K562 (cell line): Measurements from ENCODE around the gene FASTK. TPM values are rescaled to one million over a fixed set of nuclear protein-coding genes. Genes with fewer than 3 reads are reported as not detected.

Experiments used
- CC2D1A ChIP-seq: fragments of 450-650 bp; IDR thresholded peaks from 2 replicates; pipeline ENCODE4 v1.6.1; 2017; ENCODE audit warnings: mild to moderate bottlenecking
- FIP1L1 ChIP-seq: fragments of 200-400 bp; formaldehyde crosslinking; IDR thresholded peaks from 2 replicates; pipeline ENCODE4 v1.6.1; 2018; ENCODE audit warnings: mild to moderate bottlenecking, low read depth, low read length; ENCODE audit not compliant: poor library complexity, severe bottlenecking
- FOXA3 ChIP-seq, 2 experiments: fragments of 450-650 bp in 1 of 2; sonication (generic) in 1 of 2; formaldehyde crosslinking; IDR thresholded peaks in 1 of 2; conservative IDR thresholded peaks in 1 of 2; 2 replicates each; pipeline versions ENCODE4 v1.4.0 to v1.8.0; 2020 to 2022; ENCODE audit warnings: mild to moderate bottlenecking in 2 of 2, missing genetic modification reagents in 1 of 2
- HDAC8 ChIP-seq: fragments of 450-650 bp; IDR thresholded peaks from 2 replicates; pipeline ENCODE4 v1.6.1; 2016; ENCODE audit warnings: mild to moderate bottlenecking, missing genetic modification characterization, moderate library complexity, missing compliant biosample characterization
- HDGF ChIP-seq: fragments of 450-650 bp; IDR thresholded peaks from 2 replicates; pipeline ENCODE4 v1.6.1; 2016
- RFX5 ChIP-seq: IDR thresholded peaks from 2 replicates; pipeline ENCODE4 v1.6.1; 2011; ENCODE audit warnings: low read depth, mild to moderate bottlenecking, improper control_type of control experiment, low read length
- RFX7 ChIP-seq: fragments of 250-450 bp; sonication (Bioruptor Pico); IDR thresholded peaks from 2 replicates; pipeline ENCODE4 v1.5.1; 2021; ENCODE audit warnings: mild to moderate bottlenecking
- STAG1 ChIP-seq: sonication (generic); formaldehyde crosslinking; IDR thresholded peaks from 2 replicates; pipeline ENCODE4 v1.5.0; 2020; ENCODE audit warnings: missing genetic modification reagents, borderline replicate concordance
- ZBTB7A ChIP-seq: IDR thresholded peaks from 2 replicates; pipeline ENCODE4 v1.6.1; 2011; ENCODE audit warnings: low read depth, mild to moderate bottlenecking, low read length, moderate library complexity, borderline replicate concordance; ENCODE audit not compliant: control insufficient read depth
- ZNF217 ChIP-seq: sonication (generic); formaldehyde crosslinking; IDR thresholded peaks from 2 replicates; pipeline ENCODE4 v1.8.0; 2022; ENCODE audit warnings: mild to moderate bottlenecking, missing genetic modification reagents
- polyA plus RNA-seq, 8 experiments: library from polyadenylated mRNA; depleted of rRNA in 4 of 8; stranded (reverse) in 5 of 8; unstranded in 3 of 8; fragments of >200 nt; fragmentation: Nextera tagmentation in 2 of 8; fragmentation: Illumina TruSeq in 1 of 8; extraction: Ambion mirVana in 2 of 8; extraction: Trizol in 1 of 8; gene quantifications; 2 replicates each; pipeline versions ENCODE4 v1.2.1 to v1.2.3, GENCODE V29; 2011 to 2014; ENCODE audit warnings: inconsistent platforms in 1 of 8, missing spikeins in 1 of 8
- total RNA-seq, 7 experiments: library from RNA; depleted of rRNA in 6 of 7; stranded (reverse); fragments of >200 nt in 6 of 7; fragmentation: Illumina TruSeq in 2 of 7; extraction: Trizol in 2 of 7; gene quantifications; 2 replicates each; pipeline versions ENCODE4 v1.2.1 to v1.2.3, GENCODE V29; 2011 to 2021; ENCODE audit warnings: low replicate concordance in 1 of 7
- TF ChIP-seq, protein P1 (sequence below), 3 experiments: fragments of 200-800 bp in 1 of 3; fragments of 250-450 bp in 1 of 3; fragments of 450-650 bp in 1 of 3; sonication (Bioruptor Pico) in 1 of 3; sonication (Bioruptor generic) in 1 of 3; formaldehyde crosslinking in 1 of 3; IDR thresholded peaks; 2 replicates each; pipeline versions ENCODE4 v1.6.1 to v1.8.0; 2016 to 2022; ENCODE audit warnings: mild to moderate bottlenecking in 2 of 3, missing genetic modification characterization in 2 of 3, missing compliant biosample characterization in 1 of 3, moderate library complexity in 1 of 3
- TF ChIP-seq, protein P2 (sequence below): sonication (generic); formaldehyde crosslinking; IDR thresholded peaks from 2 replicates; pipeline ENCODE4 v1.9.0; 2022; ENCODE audit warnings: mild to moderate bottlenecking, missing genetic modification reagents
- TF ChIP-seq, protein P3 (sequence below): fragments of 250-450 bp; sonication (Bioruptor Pico); IDR thresholded peaks from 2 replicates; pipeline ENCODE4 v1.8.0; 2022; ENCODE audit warnings: moderate library complexity, mild to moderate bottlenecking, inconsistent platforms
- TF ChIP-seq, protein P4 (sequence below): fragments of 450-650 bp; formaldehyde crosslinking; IDR thresholded peaks from 2 replicates; pipeline ENCODE4 v1.4.0; 2020; ENCODE audit warnings: mild to moderate bottlenecking, moderate library complexity
- TF ChIP-seq, protein P5 (sequence below): fragments of 250-450 bp; sonication (Bioruptor Pico); IDR thresholded peaks from 2 replicates; pipeline ENCODE4 v1.4.0; 2020

Gene FASTK
- total and polyA plus RNA-seq, 9 of the 15 experiments (the other 6 are each of a cell fraction or from before 2014, with no cell fraction given), result 0.51 to 150 (median 48.2) TPM

DNA sequence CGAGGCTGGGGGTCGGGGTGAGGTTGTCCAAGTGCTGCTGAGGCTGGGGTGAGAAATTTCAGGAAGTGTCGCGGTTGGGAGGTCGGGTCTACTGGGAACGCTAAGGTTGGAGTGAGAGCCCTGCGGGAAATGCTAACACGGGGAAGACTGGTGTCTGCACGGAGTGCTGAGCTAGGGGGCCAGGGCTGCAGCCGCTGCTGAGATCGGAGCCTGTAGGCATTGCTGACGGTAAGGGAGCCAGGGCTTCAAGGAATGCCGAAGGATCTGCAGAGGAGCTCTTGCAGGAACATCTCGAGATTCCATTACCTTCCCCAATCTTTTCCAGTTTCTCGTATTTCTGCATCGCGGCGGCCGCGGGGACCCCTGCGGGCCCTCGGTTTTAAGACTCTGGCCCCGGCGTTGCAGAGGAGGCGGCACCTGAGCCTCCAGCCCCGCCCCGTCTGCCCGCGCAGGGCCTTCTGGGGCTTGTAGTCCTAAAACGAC lies 23.1 kb downstream of the FASTK start, which contains the start of gene CDK5 (continued):
- TF ChIP-seq, protein P1, sequence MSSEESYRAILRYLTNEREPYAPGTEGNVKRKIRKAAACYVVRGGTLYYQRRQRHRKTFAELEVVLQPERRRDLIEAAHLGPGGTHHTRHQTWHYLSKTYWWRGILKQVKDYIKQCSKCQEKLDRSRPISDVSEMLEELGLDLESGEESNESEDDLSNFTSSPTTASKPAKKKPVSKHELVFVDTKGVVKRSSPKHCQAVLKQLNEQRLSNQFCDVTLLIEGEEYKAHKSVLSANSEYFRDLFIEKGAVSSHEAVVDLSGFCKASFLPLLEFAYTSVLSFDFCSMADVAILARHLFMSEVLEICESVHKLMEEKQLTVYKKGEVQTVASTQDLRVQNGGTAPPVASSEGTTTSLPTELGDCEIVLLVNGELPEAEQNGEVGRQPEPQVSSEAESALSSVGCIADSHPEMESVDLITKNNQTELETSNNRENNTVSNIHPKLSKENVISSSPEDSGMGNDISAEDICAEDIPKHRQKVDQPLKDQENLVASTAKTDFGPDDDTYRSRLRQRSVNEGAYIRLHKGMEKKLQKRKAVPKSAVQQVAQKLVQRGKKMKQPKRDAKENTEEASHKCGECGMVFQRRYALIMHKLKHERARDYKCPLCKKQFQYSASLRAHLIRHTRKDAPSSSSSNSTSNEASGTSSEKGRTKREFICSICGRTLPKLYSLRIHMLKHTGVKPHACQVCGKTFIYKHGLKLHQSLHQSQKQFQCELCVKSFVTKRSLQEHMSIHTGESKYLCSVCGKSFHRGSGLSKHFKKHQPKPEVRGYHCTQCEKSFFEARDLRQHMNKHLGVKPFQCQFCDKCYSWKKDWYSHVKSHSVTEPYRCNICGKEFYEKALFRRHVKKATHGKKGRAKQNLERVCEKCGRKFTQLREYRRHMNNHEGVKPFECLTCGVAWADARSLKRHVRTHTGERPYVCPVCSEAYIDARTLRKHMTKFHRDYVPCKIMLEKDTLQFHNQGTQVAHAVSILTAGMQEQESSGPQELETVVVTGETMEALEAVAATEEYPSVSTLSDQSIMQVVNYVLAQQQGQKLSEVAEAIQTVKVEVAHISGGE (CRISPR knock-in tag; IDR thresholded peaks at IDR 0.05), result 0 out of 6 replicates have a peak, but pooled peaks of 1 of the 3 experiments have one; percentile 13
- TF ChIP-seq FOXA3 (CRISPR knock-in tag; conservative IDR thresholded peaks at IDR 0.05 in 1 of 2, IDR thresholded peaks at IDR 0.05 in 1 of 2), result no peak
- TF ChIP-seq HDAC8 (tag), result peak; percentile 47; the same call in 1 of the 2 replicates
- TF ChIP-seq, protein P2, sequence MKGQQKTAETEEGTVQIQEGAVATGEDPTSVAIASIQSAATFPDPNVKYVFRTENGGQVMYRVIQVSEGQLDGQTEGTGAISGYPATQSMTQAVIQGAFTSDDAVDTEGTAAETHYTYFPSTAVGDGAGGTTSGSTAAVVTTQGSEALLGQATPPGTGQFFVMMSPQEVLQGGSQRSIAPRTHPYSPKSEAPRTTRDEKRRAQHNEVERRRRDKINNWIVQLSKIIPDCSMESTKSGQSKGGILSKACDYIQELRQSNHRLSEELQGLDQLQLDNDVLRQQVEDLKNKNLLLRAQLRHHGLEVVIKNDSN (CRISPR knock-in tag), result 0 out of 2 replicates have a peak, but pooled peaks have one; percentile 4
- TF ChIP-seq ZNF217 (CRISPR knock-in tag), result no peak
- 0 out of 2 replicates have a peak, but pooled peaks have one; percentile 16 for TF ChIP-seq RFX5
- peak; percentile 75 for TF ChIP-seq ZBTB7A
- peak; percentile 11 for TF ChIP-seq FIP1L1
- TF ChIP-seq, protein P3, sequence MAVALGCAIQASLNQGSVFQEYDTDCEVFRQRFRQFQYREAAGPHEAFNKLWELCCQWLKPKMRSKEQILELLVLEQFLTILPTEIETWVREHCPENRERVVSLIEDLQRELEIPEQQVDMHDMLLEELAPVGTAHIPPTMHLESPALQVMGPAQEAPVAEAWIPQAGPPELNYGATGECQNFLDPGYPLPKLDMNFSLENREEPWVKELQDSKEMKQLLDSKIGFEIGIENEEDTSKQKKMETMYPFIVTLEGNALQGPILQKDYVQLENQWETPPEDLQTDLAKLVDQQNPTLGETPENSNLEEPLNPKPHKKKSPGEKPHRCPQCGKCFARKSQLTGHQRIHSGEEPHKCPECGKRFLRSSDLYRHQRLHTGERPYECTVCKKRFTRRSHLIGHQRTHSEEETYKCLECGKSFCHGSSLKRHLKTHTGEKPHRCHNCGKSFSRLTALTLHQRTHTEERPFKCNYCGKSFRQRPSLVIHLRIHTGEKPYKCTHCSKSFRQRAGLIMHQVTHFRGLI (CRISPR knock-in tag), result peak; percentile 41; the same call in 1 of the 2 replicates
- 0 out of 2 replicates have a peak, but pooled peaks have one; percentile 68 for TF ChIP-seq RFX7 (CRISPR knock-in tag)
- no peak for TF ChIP-seq HDGF
- peak; percentile 12; the same call in 1 of the 2 replicates for TF ChIP-seq CC2D1A
- TF ChIP-seq, protein P4, sequence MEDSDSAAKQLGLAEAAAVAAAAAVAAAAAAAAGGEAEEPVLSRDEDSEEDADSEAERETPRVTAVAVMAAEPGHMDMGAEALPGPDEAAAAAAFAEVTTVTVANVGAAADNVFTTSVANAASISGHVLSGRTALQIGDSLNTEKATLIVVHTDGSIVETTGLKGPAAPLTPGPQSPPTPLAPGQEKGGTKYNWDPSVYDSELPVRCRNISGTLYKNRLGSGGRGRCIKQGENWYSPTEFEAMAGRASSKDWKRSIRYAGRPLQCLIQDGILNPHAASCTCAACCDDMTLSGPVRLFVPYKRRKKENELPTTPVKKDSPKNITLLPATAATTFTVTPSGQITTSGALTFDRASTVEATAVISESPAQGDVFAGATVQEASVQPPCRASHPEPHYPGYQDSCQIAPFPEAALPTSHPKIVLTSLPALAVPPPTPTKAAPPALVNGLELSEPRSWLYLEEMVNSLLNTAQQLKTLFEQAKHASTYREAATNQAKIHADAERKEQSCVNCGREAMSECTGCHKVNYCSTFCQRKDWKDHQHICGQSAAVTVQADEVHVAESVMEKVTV (CRISPR knock-in tag), result 0 out of 2 replicates have a peak, but pooled peaks have one; percentile 25
- peak; percentile 25; the same call in 1 of the 2 replicates for TF ChIP-seq STAG1 (CRISPR knock-in tag)
- TF ChIP-seq, protein P5, sequence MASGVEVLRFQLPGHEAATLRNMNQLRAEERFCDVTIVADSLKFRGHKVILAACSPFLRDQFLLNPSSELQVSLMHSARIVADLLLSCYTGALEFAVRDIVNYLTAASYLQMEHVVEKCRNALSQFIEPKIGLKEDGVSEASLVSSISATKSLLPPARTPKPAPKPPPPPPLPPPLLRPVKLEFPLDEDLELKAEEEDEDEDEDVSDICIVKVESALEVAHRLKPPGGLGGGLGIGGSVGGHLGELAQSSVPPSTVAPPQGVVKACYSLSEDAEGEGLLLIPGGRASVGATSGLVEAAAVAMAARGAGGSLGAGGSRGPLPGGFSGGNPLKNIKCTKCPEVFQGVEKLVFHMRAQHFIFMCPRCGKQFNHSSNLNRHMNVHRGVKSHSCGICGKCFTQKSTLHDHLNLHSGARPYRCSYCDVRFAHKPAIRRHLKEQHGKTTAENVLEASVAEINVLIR, result peak; percentile 16; the same call in 1 of the 2 replicates
